Measurements from ENCODE around the gene VEGFA.
A peak's percentile ranks its signal among the peaks of the same experiment; 100 is the strongest.

Gene VEGFA

DNA sequence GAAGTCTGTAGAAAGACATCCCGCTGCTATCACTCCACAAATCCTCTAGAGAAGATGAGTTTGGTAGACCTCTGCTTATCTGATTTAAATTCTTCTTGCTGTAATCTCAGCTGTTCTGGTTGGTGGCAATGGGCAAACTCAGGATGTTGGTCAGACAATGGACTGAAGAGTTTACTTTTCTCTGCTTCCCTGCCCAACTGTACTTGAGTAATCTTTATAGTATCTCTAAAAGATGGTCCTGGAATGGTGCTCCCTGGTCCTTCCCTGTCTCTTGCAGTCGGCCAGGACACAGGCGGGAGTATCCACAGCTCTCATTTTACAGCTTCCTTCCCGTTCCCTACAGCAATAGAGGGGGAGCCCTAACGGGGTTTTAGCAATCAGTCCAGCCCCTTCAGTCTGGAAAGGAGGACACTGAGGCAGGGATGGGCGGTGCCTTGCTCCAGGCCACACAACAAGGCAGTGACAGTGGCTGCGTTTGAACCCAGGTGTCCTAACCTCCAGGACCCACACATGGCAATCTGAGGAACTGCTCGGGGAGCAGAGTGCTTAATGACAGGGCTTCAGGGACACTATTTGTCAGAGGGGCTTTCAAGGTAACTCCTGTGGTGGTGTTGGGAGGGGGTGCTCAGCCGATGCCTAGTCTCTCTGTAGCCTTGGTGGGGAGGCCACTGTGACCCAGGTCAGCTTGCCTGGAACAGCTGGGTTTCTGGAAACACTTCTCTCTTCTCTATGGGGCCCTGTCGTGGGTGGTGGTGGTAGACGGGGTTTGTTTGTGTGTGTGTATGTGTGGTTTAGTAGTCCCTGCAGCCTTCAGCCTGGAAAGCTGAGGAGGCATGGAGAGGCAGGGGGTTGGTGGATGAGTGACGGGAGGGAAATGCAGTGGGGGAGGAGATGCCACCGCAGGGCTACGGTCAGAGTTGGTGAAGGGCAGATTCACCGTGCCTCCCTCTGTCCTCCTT is 9.5 kb upstream of the VEGFA start:
- no peak for DNase-seq

DNA sequence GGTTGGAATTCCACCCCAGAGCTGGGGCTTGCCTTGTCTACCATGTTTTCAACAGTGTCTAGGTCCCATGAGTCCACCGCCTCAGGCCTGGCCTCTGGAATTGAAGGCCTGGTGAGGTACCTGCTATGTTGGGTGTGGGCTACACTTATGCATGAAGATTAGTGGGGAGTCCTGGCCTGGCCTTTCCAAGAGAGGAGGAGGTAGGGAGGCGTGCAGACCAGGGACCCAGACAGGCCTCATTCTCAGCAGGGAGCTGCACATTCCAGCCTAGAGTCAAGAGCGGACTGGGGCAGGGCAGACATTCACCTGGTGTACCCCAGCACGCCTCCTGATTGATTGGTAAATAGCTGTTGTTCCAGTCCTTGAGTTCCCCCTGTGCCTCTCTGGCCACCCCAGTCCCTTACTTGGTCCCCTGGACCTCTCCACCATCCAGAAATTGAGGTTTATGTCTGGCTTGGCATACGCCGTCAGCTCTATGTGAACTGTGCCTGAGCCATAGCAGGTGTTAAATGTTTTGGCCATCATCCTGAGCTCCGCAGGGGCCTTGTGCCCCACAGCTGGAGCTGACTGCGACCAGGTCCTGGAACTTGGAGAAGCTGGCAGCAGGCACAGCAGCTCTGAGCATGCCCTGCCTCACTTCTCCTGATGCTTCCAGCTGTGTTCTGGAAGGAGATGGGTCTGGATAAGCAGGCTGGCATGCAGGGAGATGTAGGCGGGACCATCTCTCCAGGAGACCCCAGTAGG is 8.2 kb upstream of the VEGFA start:
- DNase-seq = no peak

GRCh38 chr6:43762410-43762768 is 7.6 kb upstream of the VEGFA start:
- no peak for DNase-seq

- DNase-seq = no peak
Observed at GRCh38 chr6:43762966-43763695, 6.9 kb upstream of the VEGFA start.

GRCh38 chr6:43763812-43764522 is 6.0 kb upstream of the VEGFA start:
- DNase-seq = no peak

- no peak for DNase-seq
Observed at GRCh38 chr6:43764772-43765171, 5.2 kb upstream of the VEGFA start.

GRCh38 chr6:43765776-43766499 is 4.1 kb upstream of the VEGFA start:
- no peak for DNase-seq

- no peak for DNase-seq
Observed at GRCh38 chr6:43766500-43766853, 3.5 kb upstream of the VEGFA start.

GRCh38 chr6:43766964-43767461 is 3.0 kb upstream of the VEGFA start:
- DNase-seq = no peak

GRCh38 chr6:43767553-43768505 is 2.2 kb upstream of the VEGFA start:
- no peak for DNase-seq

DNA sequence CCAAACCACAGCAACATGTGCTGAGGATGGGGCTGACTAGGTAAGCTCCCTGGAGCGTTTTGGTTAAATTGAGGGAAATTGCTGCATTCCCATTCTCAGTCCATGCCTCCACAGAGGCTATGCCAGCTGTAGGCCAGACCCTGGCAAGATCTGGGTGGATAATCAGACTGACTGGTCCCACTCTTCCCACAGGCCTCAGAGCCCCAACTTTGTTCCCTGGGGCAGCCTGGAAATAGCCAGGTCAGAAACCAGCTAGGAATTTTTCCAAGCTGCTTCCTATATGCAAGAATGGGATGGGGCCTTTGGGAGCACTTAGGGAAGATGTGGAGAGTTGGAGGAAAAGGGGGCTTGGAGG is 1.5 kb upstream of the VEGFA start:
- no peak for DNase-seq

DNA sequence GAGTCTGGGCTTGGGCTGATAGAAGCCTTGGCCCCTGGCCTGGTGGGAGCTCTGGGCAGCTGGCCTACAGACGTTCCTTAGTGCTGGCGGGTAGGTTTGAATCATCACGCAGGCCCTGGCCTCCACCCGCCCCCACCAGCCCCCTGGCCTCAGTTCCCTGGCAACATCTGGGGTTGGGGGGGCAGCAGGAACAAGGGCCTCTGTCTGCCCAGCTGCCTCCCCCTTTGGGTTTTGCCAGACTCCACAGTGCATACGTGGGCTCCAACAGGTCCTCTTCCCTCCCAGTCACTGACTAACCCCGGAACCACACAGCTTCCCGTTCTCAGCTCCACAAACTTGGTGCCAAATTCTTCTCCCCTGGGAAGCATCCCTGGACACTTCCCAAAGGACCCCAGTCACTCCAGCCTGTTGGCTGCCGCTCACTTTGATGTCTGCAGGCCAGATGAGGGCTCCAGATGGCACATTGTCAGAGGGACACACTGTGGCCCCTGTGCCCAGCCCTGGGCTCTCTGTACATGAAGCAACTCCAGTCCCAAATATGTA is 957 bp upstream of the VEGFA start:
- no peak for DNase-seq

- DNase-seq = peak; percentile 45
Observed at GRCh38 chr6:43770372-43771209, 580 bp downstream of the VEGFA start.

DNA sequence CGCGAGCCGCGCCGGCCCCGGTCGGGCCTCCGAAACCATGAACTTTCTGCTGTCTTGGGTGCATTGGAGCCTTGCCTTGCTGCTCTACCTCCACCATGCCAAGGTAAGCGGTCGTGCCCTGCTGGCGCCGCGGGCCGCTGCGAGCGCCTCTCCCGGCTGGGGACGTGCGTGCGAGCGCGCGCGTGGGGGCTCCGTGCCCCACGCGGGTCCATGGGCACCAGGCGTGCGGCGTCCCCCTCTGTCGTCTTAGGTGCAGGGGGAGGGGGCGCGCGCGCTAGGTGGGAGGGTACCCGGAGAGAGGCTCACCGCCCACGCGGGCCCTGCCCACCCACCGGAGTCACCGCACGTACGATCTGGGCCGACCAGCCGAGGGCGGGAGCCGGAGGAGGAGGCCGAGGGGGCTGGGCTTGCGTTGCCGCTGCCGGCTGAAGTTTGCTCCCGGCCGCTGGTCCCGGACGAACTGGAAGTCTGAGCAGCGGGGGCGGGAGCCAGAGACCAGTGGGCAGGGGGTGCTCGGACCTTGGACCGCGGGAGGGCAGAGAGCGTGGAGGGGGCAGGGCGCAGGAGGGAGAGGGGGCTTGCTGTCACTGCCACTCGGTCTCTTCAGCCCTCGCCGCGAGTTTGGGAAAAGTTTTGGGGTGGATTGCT is 1.3 kb downstream of the VEGFA start:
- DNase-seq = peak; percentile 85

- DNase-seq = peak; percentile 82
Observed at GRCh38 chr6:43771858-43772680, 2.1 kb downstream of the VEGFA start.

GRCh38 chr6:43772681-43773049 is 2.7 kb downstream of the VEGFA start:
- DNase-seq = peak; percentile 16

DNA sequence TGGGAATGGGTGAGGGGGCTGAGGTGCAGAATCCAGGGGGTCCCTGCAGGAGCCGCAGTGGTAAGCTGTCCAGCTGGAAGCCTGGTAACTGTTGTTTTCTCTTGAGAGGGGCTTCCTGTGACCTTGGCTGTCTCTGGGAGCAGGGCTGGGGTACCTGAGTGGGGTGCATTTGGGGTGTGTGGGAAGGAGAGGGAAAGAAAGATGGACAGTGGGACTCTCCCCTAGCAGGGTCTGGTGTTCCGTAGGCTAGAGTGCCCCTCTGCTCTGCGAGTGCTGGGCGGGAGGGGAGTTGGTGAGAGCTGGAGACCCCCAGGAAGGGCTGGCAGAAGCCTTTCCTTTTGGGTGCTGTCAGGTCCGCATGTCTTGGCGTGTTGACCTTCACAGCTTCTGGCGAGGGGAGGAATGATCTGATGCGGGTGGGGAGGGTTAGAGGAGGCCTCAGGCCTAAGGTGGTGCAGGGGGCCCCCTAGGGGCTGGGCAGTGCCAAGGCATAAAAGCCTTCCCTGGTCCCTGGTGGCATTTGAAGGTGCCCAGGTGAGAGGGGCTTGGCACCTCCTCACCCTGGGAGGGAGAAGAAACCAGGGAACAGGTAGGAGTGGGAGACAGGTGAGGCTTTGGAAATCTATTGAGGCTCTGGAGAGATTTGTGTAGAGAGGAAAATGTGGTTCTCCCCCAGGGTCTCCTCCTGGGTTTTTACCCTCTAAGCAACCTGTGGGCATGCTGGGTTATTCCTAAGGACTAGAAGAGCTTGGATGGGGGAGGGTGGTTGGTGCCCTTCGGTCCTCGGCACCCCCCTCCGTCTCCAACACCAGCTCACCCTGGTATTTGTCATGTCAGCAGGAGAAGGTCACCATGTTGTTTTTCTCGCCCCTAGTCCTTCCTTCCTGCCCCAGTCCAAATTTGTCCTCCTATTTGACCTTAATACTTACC is 3.3 kb downstream of the VEGFA start:
- peak; percentile 72 for DNase-seq
